Measurements from ENCODE around the gene YIPF1. TPM values are rescaled to one million over a fixed set of nuclear protein-coding genes. Genes with fewer than 3 reads are reported as not detected.

Gene YIPF1
- total RNA-seq, 2 donors from 2014 or later = 30.4 to 35.3 TPM

GRCh38 chr1:53871221-53871620, 18.4 kb downstream of the YIPF1 start:
- H3K27me3 ChIP-seq = no peaks in the 10 kb centered on the region
- intact Hi-C loops (cut with DNase I) = no loop called here
- no peak for TF ChIP-seq CTCF (IDR thresholded peaks at IDR 0.05)
- no peak overlapping the region for H3K9ac ChIP-seq (ENCODE audit: low read depth in 2 of 2, low read length in 2 of 2)
- H3K9me3 ChIP-seq = no peaks in the 10 kb centered on the region
- no peaks in the 10 kb centered on the region for H3K4me1 ChIP-seq
- DNase-seq = no peak
- no peak overlapping the region for H3K4me3 ChIP-seq
- peaks cover 7% of the 10 kb centered on the region for H3K36me3 ChIP-seq
- H3K27ac ChIP-seq = no peak overlapping the region

DNA sequence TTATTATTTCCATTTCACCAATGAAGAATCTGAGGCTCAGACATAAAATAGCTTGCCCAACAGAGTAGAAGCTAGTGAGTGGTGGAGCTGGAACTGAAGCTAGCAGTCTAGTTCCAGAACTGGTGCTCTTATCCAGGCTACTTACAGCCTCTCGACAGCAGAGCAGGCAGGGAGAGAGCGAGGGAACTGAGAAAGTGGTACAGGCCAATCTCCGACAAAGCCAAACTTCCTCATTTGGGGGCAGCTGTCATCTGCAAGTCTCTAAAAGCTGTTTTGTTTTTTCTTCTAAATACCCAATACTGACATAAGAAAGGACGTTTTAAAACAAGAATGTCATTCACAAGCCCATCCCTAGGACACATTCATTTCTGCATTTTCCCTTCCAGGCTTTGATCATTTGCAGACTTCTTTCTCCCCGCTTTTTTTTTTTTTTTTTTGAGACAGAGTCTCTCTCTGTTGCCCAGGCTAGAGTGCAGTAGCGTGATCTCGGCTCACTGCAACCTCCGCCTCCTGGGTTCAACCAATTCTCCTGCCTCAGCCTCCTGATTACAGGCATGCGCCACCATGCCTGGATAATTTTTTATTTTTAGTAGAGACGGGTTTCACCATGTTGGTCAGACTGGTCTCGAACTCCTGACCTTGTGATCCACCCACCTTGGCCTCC, 20.0 kb downstream of the YIPF1 start:
- Histone ChIP-seq H3K4me1 (no peaks in the 10 kb centered on the region), H3K27ac (no peak overlapping the region), H3K4me3 (no peak overlapping the region), H3K27me3 (no peaks in the 10 kb centered on the region), H3K9me3 (no peaks in the 10 kb centered on the region), H3K36me3 (peaks cover 7% of the 10 kb centered on the region), H3K9ac (ENCODE audit: low read depth in 2 of 2, low read length in 2 of 2) (no peak overlapping the region)
- TF ChIP-seq CTCF (IDR thresholded peaks at IDR 0.05) = no peak
- intact Hi-C loops (cut with DNase I) = no loop called here
- no peak for DNase-seq

DNA sequence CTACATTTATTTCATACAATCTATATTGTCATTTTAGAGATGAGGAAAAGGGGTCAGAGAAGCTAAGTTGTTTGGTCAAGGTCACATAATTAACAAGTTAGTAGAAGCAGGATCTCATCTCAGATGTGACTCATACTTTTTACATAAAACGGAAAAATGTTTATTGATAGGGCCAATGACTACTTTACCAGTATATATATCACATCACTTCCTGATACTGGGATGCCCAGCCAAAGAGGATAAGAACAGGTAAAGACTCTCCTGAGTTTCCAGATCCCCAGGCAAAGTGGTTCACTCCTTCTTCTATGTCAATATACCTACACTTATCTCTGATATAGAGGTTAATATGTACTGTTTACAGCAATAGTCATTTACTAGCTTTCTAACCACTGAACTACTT, 21.0 kb downstream of the YIPF1 start:
- Histone ChIP-seq H3K4me3 (no peak overlapping the region), H3K27me3 (no peaks in the 10 kb centered on the region), H3K9ac (ENCODE audit: low read depth in 2 of 2, low read length in 2 of 2) (no peak overlapping the region), H3K9me3 (no peaks in the 10 kb centered on the region), H3K36me3 (peaks cover 7% of the 10 kb centered on the region), H3K27ac (no peak overlapping the region), H3K4me1 (no peaks in the 10 kb centered on the region)
- no peak for DNase-seq
- intact Hi-C loops (cut with DNase I) = no loop called here
- TF ChIP-seq CTCF (IDR thresholded peaks at IDR 0.05) = no peak

DNA sequence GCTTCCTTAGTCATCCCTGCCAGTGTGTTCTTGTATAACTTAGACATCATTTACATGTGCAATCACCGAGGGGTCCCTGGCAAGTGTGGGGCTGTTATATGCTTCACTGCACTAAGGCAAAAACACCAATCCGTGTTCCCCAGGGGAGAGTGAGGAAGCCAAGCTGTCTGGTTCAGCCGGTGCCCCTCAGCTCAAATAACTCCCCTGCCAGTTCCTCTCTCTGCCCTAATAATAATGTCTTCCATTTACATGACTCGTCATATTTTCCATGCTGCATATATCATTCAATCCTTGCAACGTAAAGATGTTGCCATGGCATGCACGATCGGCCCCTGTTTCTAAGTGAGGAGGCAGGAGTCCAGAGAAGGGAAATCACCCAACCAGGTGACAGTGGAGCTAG, 27.1 kb downstream of the YIPF1 start:
- Histone ChIP-seq H3K9ac (ENCODE audit: low read depth in 2 of 2, low read length in 2 of 2) (no peak overlapping the region), H3K4me3 (no peak overlapping the region), H3K36me3 (peaks cover 5% of the 10 kb centered on the region), H3K4me1 (no peaks in the 10 kb centered on the region), H3K27me3 (no peaks in the 10 kb centered on the region), H3K27ac (no peak overlapping the region), H3K9me3 (no peaks in the 10 kb centered on the region)
- intact Hi-C loops (cut with DNase I) = loop anchor here (5.0 kb wide), 1 partner anchor 90 kb away; no protein-coding TSS in a partner anchor
- no peak for DNase-seq
- TF ChIP-seq CTCF (IDR thresholded peaks at IDR 0.05) = no peak

GRCh38 chr1:53860967-53861411, 28.6 kb downstream of the YIPF1 start:
- Histone ChIP-seq H3K36me3 (peaks cover 5% of the 10 kb centered on the region), H3K27me3 (no peaks in the 10 kb centered on the region), H3K27ac (no peak overlapping the region), H3K9me3 (no peaks in the 10 kb centered on the region), H3K4me3 (no peak overlapping the region), H3K4me1 (no peaks in the 10 kb centered on the region), H3K9ac (ENCODE audit: low read depth in 2 of 2, low read length in 2 of 2) (no peak overlapping the region)
- peak; percentile 75 for TF ChIP-seq CTCF (IDR thresholded peaks at IDR 0.05)
- intact Hi-C loops (cut with DNase I) = loop anchor here (5.0 kb wide), 1 partner anchor 91 kb away; no protein-coding TSS in a partner anchor
- peak; percentile 34 for DNase-seq
